Ramos (cell line): Measurements from ENCODE around the gene NARS2.
"Not testable (repeated sequence)": the region's sequence is repeated elsewhere in the genome, so short reads cannot be mapped to it uniquely, and the experiment has no call there.

Source experiments
- in situ Hi-C: fragments of 300-500 bp; cut with MboI; formaldehyde crosslinking; loops from one replicate; pipeline ENCODE4 v1.14.3; 2022; ENCODE audit warnings: low sequenced_read_pairs; ENCODE audit not compliant: unreplicated experiment

Gene NARS2

GRCh38 chr11:78504708-78505107, 70.0 kb downstream of the NARS2 start:
- in situ Hi-C loops, result no loop called here

GRCh38 chr11:78504181-78504580, 70.5 kb downstream of the NARS2 start:
- in situ Hi-C loops, result no loop called here

- in situ Hi-C loops, result no loop called here
These were observed 74.7 kb downstream of the NARS2 start for GRCh38 chr11:78499971-78500370.

- in situ Hi-C loops, result no loop called here
These were observed 77.4 kb downstream of the NARS2 start for GRCh38 chr11:78497293-78497692.

GRCh38 chr11:78493413-78493975, 81.2 kb downstream of the NARS2 start:
- in situ Hi-C loops, result no loop called here

- in situ Hi-C loops, result no loop called here
These were observed 81.7 kb downstream of the NARS2 start for GRCh38 chr11:78492973-78493372.

GRCh38 chr11:78489184-78489583, 85.5 kb downstream of the NARS2 start:
- in situ Hi-C loops, result no loop called here

GRCh38 chr11:78478536-78478935, 96.1 kb downstream of the NARS2 start:
- in situ Hi-C loops, result no loop called here

GRCh38 chr11:78476066-78476465, 98.6 kb downstream of the NARS2 start:
- in situ Hi-C loops, result no loop called here

- in situ Hi-C loops, result no loop called here
These were observed 100.2 kb downstream of the NARS2 start for GRCh38 chr11:78474451-78474850.

- in situ Hi-C loops, result no loop called here
These were observed 101.8 kb downstream of the NARS2 start for GRCh38 chr11:78472905-78473304.

- in situ Hi-C loops, result no loop called here
These were observed 102.3 kb downstream of the NARS2 start for GRCh38 chr11:78472382-78472781.

- in situ Hi-C loops, result no loop called here
These were observed 103.7 kb downstream of the NARS2 start for GRCh38 chr11:78470861-78471442.

- in situ Hi-C loops, result no loop called here
These were observed 104.8 kb downstream of the NARS2 start for GRCh38 chr11:78469896-78470295.

- in situ Hi-C loops, result no loop called here
These were observed 106.7 kb downstream of the NARS2 start for GRCh38 chr11:78467931-78468330.

GRCh38 chr11:78467370-78467769, 107.3 kb downstream of the NARS2 start:
- in situ Hi-C loops, result no loop called here

- in situ Hi-C loops, result no loop called here
These were observed 109.3 kb downstream of the NARS2 start for GRCh38 chr11:78465169-78465942.

GRCh38 chr11:78464787-78465168, 109.9 kb downstream of the NARS2 start:
- in situ Hi-C loops, result not testable (repeated sequence)

- in situ Hi-C loops, result no loop called here
These were observed 114.2 kb downstream of the NARS2 start for GRCh38 chr11:78460471-78460870.

- in situ Hi-C loops, result no loop called here
These were observed 114.9 kb downstream of the NARS2 start for GRCh38 chr11:78459738-78460137.

GRCh38 chr11:78457448-78457847, 117.2 kb downstream of the NARS2 start:
- in situ Hi-C loops, result no loop called here
